HEK293 (cell line): ENCODE measurements around the gene ARHGAP45.

Source experiments
- YY1 ChIP-seq: fragments of 450-650 bp; formaldehyde crosslinking; IDR thresholded peaks from 2 replicates; pipeline ENCODE4 v1.5.1; 2018; ENCODE audit warnings: missing biosample characterization, missing genetic modification characterization
- ZBTB1 ChIP-seq: fragments of 450-650 bp; formaldehyde crosslinking; IDR thresholded peaks from 2 replicates; pipeline ENCODE4 v1.5.1; 2016; ENCODE audit warnings: missing biosample characterization, missing genetic modification characterization
- ZBTB7A ChIP-seq: fragments of 450-650 bp; formaldehyde crosslinking; IDR thresholded peaks from 2 replicates; pipeline ENCODE4 v1.5.1; 2016; ENCODE audit warnings: low read depth, missing biosample characterization, missing genetic modification characterization
- ZNF138 ChIP-seq: fragments of 450-650 bp; formaldehyde crosslinking; IDR thresholded peaks from 2 replicates; pipeline ENCODE4 v1.5.1; 2016; ENCODE audit warnings: missing biosample characterization, missing genetic modification characterization, borderline replicate concordance
- ZNF311 ChIP-seq: fragments of 450-650 bp; formaldehyde crosslinking; IDR thresholded peaks from 2 replicates; pipeline ENCODE4 v1.5.1; 2017; ENCODE audit warnings: missing biosample characterization, missing genetic modification characterization, borderline replicate concordance
- ZNF324 ChIP-seq: fragments of 450-650 bp; formaldehyde crosslinking; IDR thresholded peaks from 2 replicates; pipeline ENCODE4 v1.5.1; 2016; ENCODE audit warnings: missing biosample characterization, missing genetic modification characterization
- ZNF449 ChIP-seq: fragments of 450-650 bp; formaldehyde crosslinking; IDR thresholded peaks from 2 replicates; pipeline ENCODE4 v1.5.1; 2017; ENCODE audit warnings: missing biosample characterization, mild to moderate bottlenecking, missing genetic modification characterization, moderate library complexity
- ZNF510 ChIP-seq: fragments of 450-650 bp; formaldehyde crosslinking; IDR thresholded peaks from 2 replicates; pipeline ENCODE4 v1.5.1; 2018; ENCODE audit warnings: mild to moderate bottlenecking, missing genetic modification characterization, missing biosample characterization; ENCODE audit not compliant: insufficient replicate concordance
- ZNF555 ChIP-seq: fragments of 450-650 bp; formaldehyde crosslinking; conservative IDR thresholded peaks from 2 replicates; pipeline ENCODE4 v1.5.1; 2017; ENCODE audit warnings: missing biosample characterization, mild to moderate bottlenecking, missing genetic modification characterization, inconsistent platforms
- TF ChIP-seq, protein P1 (sequence below): fragments of 450-650 bp; formaldehyde crosslinking; IDR thresholded peaks from 2 replicates; pipeline ENCODE4 v1.5.1; 2016; ENCODE audit warnings: missing biosample characterization, missing genetic modification characterization

DNA sequence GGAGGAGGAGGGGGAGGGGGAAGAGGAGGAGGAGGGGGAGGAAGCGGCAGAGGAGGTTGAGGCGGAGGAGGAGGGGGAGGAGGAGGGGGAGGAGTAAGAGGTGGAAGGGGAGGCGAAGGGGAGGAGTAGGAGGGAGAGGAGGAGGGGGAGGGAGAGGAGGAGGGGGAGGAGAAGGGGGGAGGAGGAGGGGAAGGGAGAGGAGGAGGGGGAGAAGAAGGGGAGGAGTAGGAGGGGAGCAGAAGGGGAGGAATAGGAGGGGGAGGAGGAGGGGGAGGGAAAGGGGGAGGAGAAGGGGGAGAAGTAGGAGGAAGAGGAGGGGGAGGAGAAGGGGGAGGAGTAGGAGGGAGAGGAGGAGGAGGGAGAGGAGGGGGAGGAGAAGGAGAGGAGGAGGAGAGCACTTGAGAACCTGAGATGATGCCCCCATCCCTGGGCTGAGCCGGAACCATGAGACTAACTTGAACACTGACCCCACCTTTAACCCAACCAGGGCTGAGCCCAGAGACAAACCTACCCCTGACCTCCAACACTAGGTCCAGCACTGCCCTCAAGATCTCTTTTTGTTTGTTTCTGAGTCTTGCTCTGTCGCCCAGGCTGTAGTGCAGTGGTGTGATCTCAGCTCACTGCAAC, 14.5 kb upstream of the ARHGAP45 start:
- TF ChIP-seq YY1 (tag by site-specific recombination) (no peak), ZNF555 (tag by site-specific recombination) (no peak), ZNF510 (tag by site-specific recombination) (no peak), ZNF449 (tag by site-specific recombination) (no peak), ZNF324 (no peak), ZBTB7A (tag by site-specific recombination) (no peak), ZNF311 (no peak), ZNF138 (tag by site-specific recombination) (no peak), ZBTB1 (tag by site-specific recombination) (no peak)
- TF ChIP-seq, protein P1, sequence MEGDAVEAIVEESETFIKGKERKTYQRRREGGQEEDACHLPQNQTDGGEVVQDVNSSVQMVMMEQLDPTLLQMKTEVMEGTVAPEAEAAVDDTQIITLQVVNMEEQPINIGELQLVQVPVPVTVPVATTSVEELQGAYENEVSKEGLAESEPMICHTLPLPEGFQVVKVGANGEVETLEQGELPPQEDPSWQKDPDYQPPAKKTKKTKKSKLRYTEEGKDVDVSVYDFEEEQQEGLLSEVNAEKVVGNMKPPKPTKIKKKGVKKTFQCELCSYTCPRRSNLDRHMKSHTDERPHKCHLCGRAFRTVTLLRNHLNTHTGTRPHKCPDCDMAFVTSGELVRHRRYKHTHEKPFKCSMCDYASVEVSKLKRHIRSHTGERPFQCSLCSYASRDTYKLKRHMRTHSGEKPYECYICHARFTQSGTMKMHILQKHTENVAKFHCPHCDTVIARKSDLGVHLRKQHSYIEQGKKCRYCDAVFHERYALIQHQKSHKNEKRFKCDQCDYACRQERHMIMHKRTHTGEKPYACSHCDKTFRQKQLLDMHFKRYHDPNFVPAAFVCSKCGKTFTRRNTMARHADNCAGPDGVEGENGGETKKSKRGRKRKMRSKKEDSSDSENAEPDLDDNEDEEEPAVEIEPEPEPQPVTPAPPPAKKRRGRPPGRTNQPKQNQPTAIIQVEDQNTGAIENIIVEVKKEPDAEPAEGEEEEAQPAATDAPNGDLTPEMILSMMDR (tag by site-specific recombination): no peak
